Measurements from ENCODE around the gene DHRS2. TPM values are rescaled to one million over a fixed set of nuclear protein-coding genes. Genes with fewer than 3 reads are reported as not detected.

Gene DHRS2
- total and polyA plus RNA-seq, 11 donors = 0.04 to 0.17 TPM; not detected in 9

GRCh38 chr14:23665302-23666016 is 29.3 kb downstream of the DHRS2 start:
- H3K36me3 ChIP-seq = no peaks in the 10 kb centered on the region
- no peak for TF ChIP-seq POLR2A (IDR thresholded peaks at IDR 0.05)
- no peak for TF ChIP-seq CTCF (IDR thresholded peaks at IDR 0.05)
- H3K27me3 ChIP-seq = no peaks in the 10 kb centered on the region
- no peak overlapping the region for H3K4me3 ChIP-seq
- WGBS, 4 donors = 31 to 58% (median 44%) methylated on average over 4 of the region's 4 CpGs
- no peaks in the 10 kb centered on the region for H3K9me3 ChIP-seq
- intact Hi-C loops (cut with DNase I) = no loop called here
- DNase-seq = no peak
- no peak overlapping the region for H3K27ac ChIP-seq
- H3K4me1 ChIP-seq = no peaks in the 10 kb centered on the region
- no peak for ATAC-seq

DNA sequence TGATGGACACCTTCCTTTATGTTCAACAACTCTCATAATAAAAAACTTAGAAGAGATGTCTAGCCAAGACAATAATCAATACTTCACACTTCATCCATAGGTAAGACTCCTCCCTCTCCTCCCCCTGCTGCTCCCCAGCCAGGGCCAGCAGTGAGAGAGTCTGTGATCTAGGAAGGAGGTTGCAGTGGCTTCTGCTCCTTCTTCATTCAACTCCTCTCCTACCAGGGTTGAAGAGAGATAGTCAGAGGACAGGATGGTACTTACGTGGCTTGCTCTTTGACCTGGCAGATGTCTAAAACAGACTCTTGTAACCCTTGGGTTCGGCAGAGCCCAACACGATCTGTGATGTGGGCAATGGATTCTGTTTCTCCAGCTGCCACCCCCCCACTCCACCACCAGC is 31.0 kb downstream of the DHRS2 start:
- intact Hi-C loops (cut with DNase I) = no loop called here
- TF ChIP-seq POLR2A (IDR thresholded peaks at IDR 0.05) (no peak), CTCF (IDR thresholded peaks at IDR 0.05) (no peak)
- no peaks in the 10 kb centered on the region for H3K36me3 ChIP-seq
- no peak overlapping the region for H3K4me3 ChIP-seq
- ATAC-seq (no peak), DNase-seq (no peak)
- no peak overlapping the region for H3K27ac ChIP-seq
- no peaks in the 10 kb centered on the region for H3K27me3 ChIP-seq
- H3K4me1 ChIP-seq = no peaks in the 10 kb centered on the region
- H3K9me3 ChIP-seq = no peaks in the 10 kb centered on the region
- WGBS, 4 donors = 75 to 88% (median 85%) methylated on average over 3 of the region's 3 CpGs

DNA sequence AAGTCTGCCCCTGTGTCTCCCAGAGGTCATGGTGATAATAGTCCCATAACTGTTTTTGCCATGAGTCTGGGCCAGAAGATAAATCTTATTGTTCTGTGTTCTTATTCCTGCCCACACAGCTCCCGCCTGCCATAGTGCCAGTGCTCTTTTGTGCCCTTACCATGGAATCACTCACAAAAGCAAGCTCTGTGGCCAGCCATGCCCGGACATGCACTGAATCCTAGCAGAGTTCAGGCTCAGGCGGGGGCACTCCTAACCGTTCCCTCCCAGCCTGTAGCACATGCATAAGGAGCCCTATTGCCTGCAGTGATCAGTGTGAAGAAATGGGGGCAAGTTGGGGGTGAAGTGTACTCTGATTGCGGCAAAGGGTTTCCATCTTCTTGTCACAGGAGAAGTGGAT is 33.3 kb downstream of the DHRS2 start:
- no peak for TF ChIP-seq POLR2A (IDR thresholded peaks at IDR 0.05)
- TF ChIP-seq CTCF (IDR thresholded peaks at IDR 0.05) = no peak
- Histone ChIP-seq H3K4me3 (no peak overlapping the region), H3K27me3 (peaks cover 0 to 1% (median 0%) of the 10 kb centered on the region in 9 donors), H3K4me1 (no peaks in the 10 kb centered on the region), H3K27ac (no peak overlapping the region), H3K36me3 (no peaks in the 10 kb centered on the region), H3K9me3 (no peaks in the 10 kb centered on the region)
- intact Hi-C loops (cut with DNase I) = no loop called here
- no peak for DNase-seq
- no peak for ATAC-seq
- 77 to 93% (median 91%) methylated on average over 5 of the region's 5 CpGs for WGBS, 4 donors

GRCh38 chr14:23670481-23670880 is 34.3 kb downstream of the DHRS2 start:
- DNase-seq (no peak), ATAC-seq (no peak)
- Histone ChIP-seq H3K4me3 (no peak overlapping the region), H3K27me3 (peaks cover 0 to 6% (median 0%) of the 10 kb centered on the region in 9 donors), H3K36me3 (no peaks in the 10 kb centered on the region), H3K4me1 (no peaks in the 10 kb centered on the region), H3K9me3 (no peaks in the 10 kb centered on the region), H3K27ac (no peak overlapping the region)
- intact Hi-C loops (cut with DNase I) = no loop called here
- no peak for TF ChIP-seq POLR2A (IDR thresholded peaks at IDR 0.05)
- TF ChIP-seq CTCF (IDR thresholded peaks at IDR 0.05) = no peak
- WGBS, 4 donors = 83 to 93% (median 92%) methylated on average over 3 of the region's 3 CpGs
